ENCODE results near the gene RNASEH2B. TPM values are rescaled to one million over a fixed set of nuclear protein-coding genes. Genes with fewer than 3 reads are reported as not detected.

RNASEH2B gene
- 37.6 and 55.0 TPM in 2 replicates for total RNA-seq

GRCh38 chr13:50909605-50910484 lies at the start of gene RNASEH2B:
Gene RNASEH2B (plus strand): TSS chr13:50909791. CDS start chr13:50910077, 286 bp downstream.

Other genes starting within 250 kb of the RNASEH2B start
- gene DLEU7, start 66.1 kb upstream of the RNASEH2B start, total RNA-seq: under 0.01 TPM in 1 of 2 replicates, not detected in the other
- not detected in 2 replicates for gene C13orf42, start 201.5 kb downstream of the RNASEH2B start, total RNA-seq

Measured in regular cardiac myocyte (primary cell).